Uterus (tissue), 2 donors: ENCODE data around the gene YPEL4.

Experiments used
- CTCF ChIP-seq, 4 experiments: fragments of 200-600 bp in 2 of 4; fragments of 450-650 bp in 2 of 4; sonication (generic) in 2 of 4; IDR thresholded peaks; one replicate each; pipeline ENCODE4 v1.5.1; 2016 to 2019; ENCODE audit warnings: antibody characterized with exemption in 4 of 4, mild to moderate bottlenecking in 2 of 4, moderate library complexity in 1 of 4
- POLR2A ChIP-seq, 2 donors: fragments of 450-650 bp; IDR thresholded peaks; one replicate each; pipeline ENCODE4 v1.6.1; 2016; ENCODE audit warnings: antibody characterized with exemption in 2 of 2, mild to moderate bottlenecking in 1 of 2, moderate library complexity in 1 of 2

- no peak for TF ChIP-seq CTCF (IDR thresholded peaks at IDR 0.05)
- no peak for TF ChIP-seq POLR2A (IDR thresholded peaks at IDR 0.05)
These were observed 24.8 kb downstream of the YPEL4 start for GRCh38 chr11:57624864-57625263.
